CD4-positive, alpha-beta T cell treated with Interleukin-6 at 100 ng/mL for 8 hours (primary cell): Measurements from ENCODE around the gene SIX3.
A peak's percentile ranks its signal among the peaks of the same experiment; 100 is the strongest.

Experiments used
- DNase-seq: peaks from one replicate; pipeline ENCODE4 v3.0.0-alpha.2; 2020; ENCODE audit warnings: mixed read lengths, low spot score

The SIX3 gene

GRCh38 chr2:44943693-44944101 is 2.2 kb downstream of the SIX3 start:
- no peak for DNase-seq

- DNase-seq: no peak
Observed at GRCh38 chr2:44944102-44944951, 2.8 kb downstream of the SIX3 start.

DNA sequence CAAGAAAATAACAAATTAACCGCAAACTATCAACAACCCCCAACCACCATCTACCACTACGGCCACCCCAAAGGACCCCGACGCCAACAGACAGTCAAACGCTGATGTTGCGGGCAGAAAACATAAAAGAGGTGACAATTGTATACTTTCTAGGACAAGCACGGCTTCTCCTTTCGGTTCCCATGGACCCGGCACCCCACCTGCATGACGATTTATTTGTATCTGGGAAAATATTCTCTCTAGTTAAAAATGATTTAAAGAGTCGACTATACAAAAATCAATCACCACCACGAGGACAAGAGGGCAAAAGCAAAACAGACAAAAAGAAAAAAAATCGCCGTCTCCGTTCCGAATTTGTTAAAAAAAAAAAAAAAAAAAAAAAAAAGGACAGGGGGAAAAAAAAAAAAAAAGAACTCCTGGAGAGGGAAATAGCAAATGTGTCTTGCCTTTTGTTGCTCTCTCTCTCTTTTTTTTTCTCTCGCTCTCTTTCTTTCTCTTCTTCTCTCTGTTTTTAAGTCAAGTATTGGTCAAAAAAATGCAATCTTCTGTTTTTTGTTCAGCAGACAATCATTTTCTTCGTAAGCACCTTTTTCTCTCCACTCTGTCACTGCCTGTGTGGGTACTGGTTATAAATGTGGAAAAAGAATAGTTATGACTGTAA is 3.6 kb downstream of the SIX3 start:
- DNase-seq: no peak

- no peak for DNase-seq
Observed at GRCh38 chr2:44945676-44946371, 4.3 kb downstream of the SIX3 start.

DNA sequence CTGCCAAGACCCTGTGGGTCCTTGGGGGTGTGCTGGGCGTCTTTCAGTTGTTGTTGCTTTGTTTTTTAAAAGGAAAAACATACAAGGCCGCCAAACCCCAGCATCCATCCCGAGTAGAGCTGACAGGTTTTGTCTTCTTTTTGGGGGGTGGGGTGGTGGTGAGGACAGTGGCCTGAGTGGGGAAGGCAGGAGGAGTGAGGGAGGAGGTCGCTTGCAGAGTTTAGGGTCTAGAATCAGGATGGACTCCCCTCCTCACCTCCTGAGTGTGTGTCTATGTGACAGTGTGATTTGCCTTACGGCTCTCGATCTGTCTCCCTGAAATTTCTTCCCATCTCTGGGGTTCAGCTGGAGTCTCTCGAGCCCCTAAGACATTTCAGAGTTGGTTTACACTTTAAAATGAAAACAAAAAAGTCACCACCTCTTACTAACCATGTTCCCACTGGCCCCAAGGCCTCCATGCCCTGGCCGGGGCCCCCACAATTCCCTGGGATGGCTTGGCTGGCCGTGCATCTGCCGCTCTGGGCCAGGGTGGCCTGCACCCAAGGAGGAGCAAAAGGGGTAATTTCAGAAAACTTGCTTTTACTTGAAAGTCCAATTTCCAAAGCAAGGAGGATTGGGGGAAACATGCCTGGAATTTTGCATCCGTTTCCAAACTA is 5.0 kb downstream of the SIX3 start:
- no peak for DNase-seq

- no peak for DNase-seq
Observed at GRCh38 chr2:44947028-44947375, 5.5 kb downstream of the SIX3 start.

DNA sequence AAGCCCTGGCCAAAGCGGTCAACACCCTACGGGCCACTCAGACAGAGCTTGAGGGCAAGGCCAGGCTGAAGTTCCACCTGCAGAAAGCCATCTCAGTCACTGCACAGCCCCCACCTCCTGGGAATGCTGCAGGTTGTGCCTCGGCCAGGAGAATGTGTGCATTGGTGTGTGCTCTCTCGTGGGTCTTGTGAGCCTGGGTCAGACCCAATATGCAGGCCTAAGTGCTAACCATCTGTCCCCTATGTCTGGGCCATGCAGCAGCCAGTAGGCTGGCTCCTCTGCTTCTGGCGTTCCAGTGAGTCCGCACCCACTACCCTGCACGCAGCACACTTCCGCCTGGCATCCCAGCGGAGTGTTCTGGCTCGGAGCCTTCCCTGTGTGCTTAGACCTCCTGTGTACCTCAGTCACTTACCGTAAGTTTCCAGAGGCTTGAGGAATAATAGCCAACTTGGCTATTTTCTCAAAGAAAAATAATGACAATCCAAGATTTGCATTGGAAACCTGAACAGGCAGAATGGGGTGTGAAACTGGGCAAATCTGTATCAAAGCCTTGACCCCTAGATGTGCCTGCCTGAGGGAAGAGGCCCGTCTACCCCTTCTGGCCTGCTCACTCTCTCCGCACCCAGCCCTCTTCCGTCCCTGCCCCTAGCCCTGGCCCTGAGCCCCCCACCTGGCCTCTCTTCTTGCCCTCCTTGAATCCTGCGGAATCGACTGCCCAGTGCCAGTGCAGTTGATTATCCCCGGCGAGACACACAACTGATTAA is 7.2 kb downstream of the SIX3 start:
- DNase-seq: no peak

DNA sequence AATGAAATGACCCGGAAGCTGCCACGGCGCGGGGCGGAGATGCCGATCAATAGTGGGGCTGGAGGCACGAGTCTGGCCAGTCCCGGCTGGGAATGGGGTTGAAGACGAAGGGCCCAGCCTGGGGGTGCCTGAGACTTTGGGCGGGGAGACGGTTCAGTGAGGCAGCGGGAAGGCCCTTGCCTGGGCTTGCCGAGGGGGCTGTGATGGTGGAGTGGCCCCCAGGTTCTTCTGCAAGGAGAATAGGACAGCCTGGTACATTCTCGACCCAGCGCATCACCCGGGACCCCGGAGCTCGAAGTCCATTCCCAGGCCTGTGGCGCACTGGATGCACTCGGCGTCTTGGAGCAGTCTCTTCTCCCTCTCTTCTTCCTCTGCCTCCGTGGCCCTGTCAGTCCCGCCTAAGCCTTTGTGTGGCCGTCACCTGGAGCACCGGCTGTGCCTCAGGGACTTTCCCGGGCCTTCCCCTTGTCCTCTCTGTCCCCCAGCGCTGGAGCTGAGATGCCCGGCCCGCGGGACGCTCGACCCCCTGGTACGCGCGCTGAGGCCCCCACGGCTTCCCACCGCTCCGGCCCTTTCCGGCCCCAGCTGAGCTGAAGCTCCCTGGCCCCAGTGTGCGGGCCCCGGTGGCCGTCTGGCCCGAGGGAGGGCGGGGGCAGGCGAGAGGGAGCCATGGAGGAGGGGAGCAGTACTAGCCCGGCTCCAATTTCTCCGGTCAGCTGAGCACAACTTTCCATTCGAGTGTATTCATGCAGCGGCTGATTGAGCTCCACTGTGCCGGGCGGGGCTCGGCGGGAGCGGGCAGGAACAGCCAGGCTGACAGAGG is 8.0 kb downstream of the SIX3 start:
- no peak for DNase-seq

- DNase-seq: no peak
Observed at GRCh38 chr2:44950646-44951045, 9.1 kb downstream of the SIX3 start.

- DNase-seq: no peak
Observed at GRCh38 chr2:44951124-44951523, 9.6 kb downstream of the SIX3 start.

- no peak for DNase-seq
Observed at GRCh38 chr2:44951714-44952113, 10.2 kb downstream of the SIX3 start.

DNA sequence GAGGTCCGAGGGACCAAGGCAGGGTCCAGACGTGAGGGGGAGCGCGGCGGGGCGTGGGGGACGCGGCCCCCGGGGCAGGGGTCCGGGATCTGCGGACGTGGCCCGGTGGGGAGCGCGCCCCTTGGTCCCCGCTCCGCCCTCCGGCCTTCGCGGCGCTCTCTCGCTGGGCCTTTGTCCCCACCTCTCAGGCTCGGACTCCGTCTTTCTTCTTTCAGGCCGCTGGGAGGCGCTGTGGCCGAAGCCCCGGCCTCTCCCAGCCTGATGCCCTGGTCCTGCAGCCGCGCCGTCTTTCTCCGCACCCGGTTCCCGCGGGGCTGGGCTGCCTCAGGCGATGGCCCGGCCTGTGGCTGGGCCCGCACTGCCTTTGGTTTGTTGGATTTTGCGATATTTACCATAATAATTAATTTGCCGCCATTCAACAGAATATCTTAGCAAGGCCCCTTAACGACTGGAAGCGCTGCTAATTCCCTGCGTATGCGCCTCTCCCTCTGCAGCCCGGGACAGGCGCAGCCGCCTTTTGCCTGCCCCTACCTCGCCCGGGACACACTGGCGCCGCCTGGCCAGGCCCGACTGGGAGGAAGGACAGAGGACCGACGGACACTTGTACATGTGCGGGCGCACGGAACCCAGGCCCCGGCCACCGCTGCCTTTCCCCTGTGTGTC is 10.8 kb downstream of the SIX3 start:
- DNase-seq: no peak

DNA sequence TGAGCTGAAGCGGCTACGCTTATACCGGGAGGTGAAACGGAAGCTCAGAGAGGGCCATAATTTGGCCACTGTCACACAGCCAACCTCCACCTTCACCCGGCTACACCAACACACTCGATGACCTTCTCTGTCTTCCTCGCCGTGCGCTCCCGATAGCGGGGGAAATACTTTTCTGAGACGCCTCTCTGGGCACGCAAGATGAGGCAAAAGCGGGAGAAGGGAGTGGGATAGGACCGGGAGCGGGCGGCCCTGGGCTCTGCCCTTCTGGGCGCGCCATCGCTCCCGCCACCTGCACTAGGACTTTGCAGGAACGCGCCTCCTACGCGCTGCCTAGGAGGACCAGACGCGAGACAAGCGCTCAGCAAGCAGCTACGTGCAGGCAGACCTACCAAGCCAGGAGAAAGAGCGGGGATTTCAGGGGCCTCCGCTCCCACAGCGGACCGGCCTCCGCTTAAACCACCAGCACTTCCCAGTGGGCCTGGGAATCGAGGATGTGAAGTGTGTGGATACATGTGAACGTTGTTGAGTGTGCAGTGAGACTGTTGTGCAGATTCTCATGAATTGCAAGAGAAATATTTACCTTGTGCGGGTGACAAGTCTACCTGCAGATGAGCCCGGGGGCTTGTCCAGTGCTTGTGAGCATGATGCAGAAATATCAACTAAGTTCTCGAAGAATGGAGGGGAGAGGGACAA is 11.4 kb downstream of the SIX3 start:
- no peak for DNase-seq

DNA sequence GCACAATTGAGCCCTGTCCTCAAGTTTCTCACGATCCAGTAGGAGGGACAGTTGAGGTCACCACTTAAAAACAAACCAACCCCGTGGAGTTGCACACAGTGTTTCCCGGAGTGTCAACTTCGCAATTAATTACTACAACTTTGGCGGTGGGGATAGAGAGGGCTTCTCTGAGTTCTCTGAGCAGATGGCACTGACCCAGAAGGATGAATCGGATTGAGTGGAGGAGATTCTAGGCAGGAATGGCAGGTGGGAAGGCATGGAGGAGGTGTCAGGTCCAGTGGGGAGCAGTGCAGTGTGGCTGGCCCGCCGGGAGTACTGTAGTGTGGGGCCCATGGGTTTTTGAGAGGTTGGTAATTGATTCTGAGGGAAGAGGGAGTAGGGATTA is 12.0 kb downstream of the SIX3 start:
- no peak for DNase-seq

DNA sequence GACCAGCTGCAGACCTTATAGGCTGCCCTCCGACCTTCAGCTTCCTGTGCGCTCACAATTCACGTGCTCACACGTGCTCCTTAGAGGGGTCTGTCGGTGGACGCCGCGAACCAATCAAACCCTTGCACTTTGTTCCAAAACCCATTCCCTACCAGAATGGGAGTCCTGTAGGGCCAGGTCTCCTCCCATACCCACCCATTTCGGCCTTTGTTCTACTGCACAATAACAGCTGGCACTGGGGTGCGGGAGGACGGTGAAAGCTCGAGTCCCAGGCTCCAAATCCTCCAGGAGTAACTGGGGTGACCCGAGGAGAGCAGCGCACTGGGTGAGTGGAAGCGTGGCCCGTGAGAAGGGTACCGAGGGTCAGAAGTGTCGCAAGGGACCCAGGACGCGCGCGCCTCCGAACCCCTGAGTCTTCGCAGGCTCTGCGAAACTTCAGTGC is 13.0 kb downstream of the SIX3 start:
- no peak for DNase-seq

- no peak for DNase-seq
Observed at GRCh38 chr2:44954889-44955592, 13.5 kb downstream of the SIX3 start.

DNA sequence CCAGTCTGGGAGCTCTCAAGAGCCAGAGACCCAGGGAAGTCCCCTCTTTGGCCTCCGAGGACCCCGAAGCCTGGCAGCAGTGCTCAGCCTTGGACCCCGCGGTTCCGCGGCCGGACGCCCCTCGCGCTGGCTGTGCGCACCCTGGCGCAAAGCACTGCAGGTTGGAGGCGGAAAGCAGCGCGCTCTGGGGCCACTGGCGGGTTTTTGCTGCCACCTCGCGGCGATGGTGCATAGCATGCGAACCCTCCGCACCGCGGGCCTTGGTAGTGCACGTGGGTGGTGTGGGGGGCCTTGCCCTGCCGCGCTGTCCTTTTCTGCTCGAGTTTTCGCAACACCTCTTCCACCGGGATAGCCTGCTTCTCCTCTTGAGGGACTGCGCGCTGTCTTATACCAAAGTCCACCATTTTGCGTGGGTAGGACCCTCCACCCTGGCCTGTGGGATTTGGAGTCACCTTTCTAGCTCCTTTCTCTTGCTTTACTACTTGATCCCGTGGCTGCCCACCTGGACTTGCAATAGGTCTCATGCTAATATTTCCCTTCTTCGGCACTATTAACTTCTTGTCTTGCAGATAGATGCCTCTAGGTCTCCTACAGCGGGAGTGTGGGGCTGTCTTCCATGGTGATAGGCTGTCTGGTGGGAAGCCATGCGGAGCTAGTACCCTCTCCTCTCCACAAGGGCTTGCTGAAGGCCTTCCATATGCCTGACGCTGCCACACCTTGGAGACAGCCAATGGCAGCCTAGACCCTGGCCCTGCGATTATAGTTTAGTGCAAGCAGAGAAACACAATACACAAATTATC is 14.3 kb downstream of the SIX3 start:
- DNase-seq: peak; percentile 55

GRCh38 chr2:44956843-44957242 is 15.3 kb downstream of the SIX3 start:
- DNase-seq: no peak
